Liver (tissue), 9 donors: ENCODE measurements around the gene KCNIP1. TPM values are rescaled to one million over a fixed set of nuclear protein-coding genes. Genes with fewer than 3 reads are reported as not detected.

Experiments
- DNase-seq: peaks from one replicate; pipeline ENCODE4 v3.0.0-alpha.2; 2017; ENCODE audit warnings: low spot score
- H3K27ac ChIP-seq, 2 donors: one replicate each; pipeline ENCODE4 v1.7.0; 2013; ENCODE audit warnings: inconsistent platforms in 2 of 2, low read length in 2 of 2, control low read depth in 1 of 2, low read depth in 1 of 2, mild to moderate bottlenecking in 1 of 2
- H3K27me3 ChIP-seq, 4 donors: one replicate each; pipeline versions ENCODE4 v1.6.1 to v1.7.0; 2013; ENCODE audit warnings: low read length in 3 of 4, inconsistent platforms in 1 of 4, mild to moderate bottlenecking in 1 of 4, moderate library complexity in 1 of 4; ENCODE audit not compliant: control insufficient read depth in 4 of 4, insufficient read depth in 4 of 4
- H3K36me3 ChIP-seq, 4 donors: one replicate each; pipeline versions ENCODE4 v1.6.1 to v1.7.0; 2013; ENCODE audit warnings: low read length in 3 of 4, mild to moderate bottlenecking in 3 of 4, low read depth in 1 of 4, moderate library complexity in 1 of 4; ENCODE audit not compliant: control insufficient read depth in 4 of 4, insufficient read depth in 3 of 4
- H3K4me1 ChIP-seq, 4 donors: one replicate each; pipeline versions ENCODE4 v1.6.1 to v1.7.0; 2013; ENCODE audit warnings: low read length in 3 of 4, mild to moderate bottlenecking in 3 of 4, moderate library complexity in 1 of 4; ENCODE audit not compliant: control insufficient read depth in 4 of 4, insufficient read depth in 4 of 4
- H3K4me3 ChIP-seq, 3 donors: one replicate each; pipeline versions ENCODE4 v1.6.1 to v1.7.0; 2013; ENCODE audit warnings: low read length in 3 of 3, control low read depth in 1 of 3, low read depth in 1 of 3, mild to moderate bottlenecking in 1 of 3
- H3K9ac ChIP-seq, 2 donors: one replicate each; pipeline ENCODE4 v1.7.0; 2013; ENCODE audit warnings: low read length in 2 of 2, mild to moderate bottlenecking in 2 of 2, moderate library complexity in 2 of 2, control low read depth in 1 of 2, low read depth in 1 of 2
- H3K9me3 ChIP-seq, 4 donors: one replicate each; pipeline versions ENCODE4 v1.6.1 to v1.7.0; 2013; ENCODE audit warnings: low read length in 3 of 4; ENCODE audit not compliant: control insufficient read depth in 4 of 4
- EGR1 ChIP-seq, 2 donors: IDR thresholded peaks; 2 replicates each; pipeline ENCODE4 v1.6.1; 2016 to 2018; ENCODE audit warnings: antibody characterized with exemption in 2 of 2, low read depth in 2 of 2
- FOXA1 ChIP-seq: IDR thresholded peaks from 2 replicates; pipeline ENCODE4 v1.6.1; 2016; ENCODE audit warnings: antibody characterized with exemption
- FOXA2 ChIP-seq: IDR thresholded peaks from 2 replicates; pipeline ENCODE4 v1.6.1; 2016; ENCODE audit warnings: antibody characterized with exemption
- GABPA ChIP-seq, 2 donors: IDR thresholded peaks in 1 of 2; conservative IDR thresholded peaks in 1 of 2; 2 replicates each; pipeline ENCODE4 v1.6.1; 2016; ENCODE audit warnings: antibody characterized with exemption in 2 of 2, mild to moderate bottlenecking in 1 of 2, moderate library complexity in 1 of 2
- HNF4A ChIP-seq, 2 donors: conservative IDR thresholded peaks; 2 replicates each; pipeline ENCODE4 v1.6.1; 2016; ENCODE audit warnings: antibody characterized with exemption in 2 of 2, mild to moderate bottlenecking in 2 of 2
- HNF4G ChIP-seq: IDR thresholded peaks from 2 replicates; pipeline ENCODE4 v1.6.1; 2016; ENCODE audit warnings: antibody characterized with exemption
- JUND ChIP-seq, 2 donors: IDR thresholded peaks; 2 replicates each; pipeline ENCODE4 v1.6.1; 2016; ENCODE audit warnings: antibody characterized with exemption in 2 of 2
- NR2F2 ChIP-seq: IDR thresholded peaks from 2 replicates; pipeline ENCODE4 v1.6.1; 2016; ENCODE audit warnings: antibody characterized with exemption
- RAD21 ChIP-seq, 2 donors: IDR thresholded peaks; 2 replicates each; pipeline ENCODE4 v1.6.1; 2016; ENCODE audit warnings: antibody characterized with exemption in 2 of 2, mild to moderate bottlenecking in 2 of 2
- RXRA ChIP-seq, 2 donors: IDR thresholded peaks; 2 replicates each; pipeline ENCODE4 v1.6.1; 2017 to 2018; ENCODE audit warnings: antibody characterized with exemption in 2 of 2, mild to moderate bottlenecking in 1 of 2
- SP1 ChIP-seq: IDR thresholded peaks from 2 replicates; pipeline ENCODE4 v1.6.1; 2018; ENCODE audit warnings: antibody characterized with exemption, mild to moderate bottlenecking
- TAF1 ChIP-seq: conservative IDR thresholded peaks from 2 replicates; pipeline ENCODE4 v1.6.1; 2016; ENCODE audit warnings: antibody characterized with exemption, mild to moderate bottlenecking
- YY1 ChIP-seq: IDR thresholded peaks from 2 replicates; pipeline ENCODE4 v1.6.1; 2016; ENCODE audit warnings: antibody characterized with exemption, mild to moderate bottlenecking
- WGBS: extraction: QIAGEN DNeasy Blood & Tissue Kit; methylation state at CpG from one replicate; pipeline ENCODE4 v1.1.7; 2013; 5-methylcytosine and 5-hydroxymethylcytosine counted together
- polyA plus RNA-seq, 2 donors: library from polyadenylated mRNA; stranded (reverse) in 1 of 2; unstranded in 1 of 2; fragments of 200-250 nt in 1 of 2; fragments of >200 nt in 1 of 2; fragmentation: Nextera tagmentation in 1 of 2; extraction: Ambion mirVana in 1 of 2; gene quantifications; one replicate each; pipeline versions ENCODE4 v1.2.1 to v1.2.3, GENCODE V29; 2013 to 2015
- total RNA-seq, 2 donors: library from RNA; depleted of rRNA; stranded (reverse); fragments of >200 nt; gene quantifications; one replicate each; pipeline ENCODE4 v1.2.3, GENCODE V29; 2014
- TF ChIP-seq, protein P1 (sequence below): IDR thresholded peaks from 2 replicates; pipeline ENCODE4 v1.6.1; 2016; ENCODE audit warnings: antibody characterized with exemption
- TF ChIP-seq, protein P2 (sequence below): IDR thresholded peaks from 2 replicates; pipeline ENCODE4 v1.6.1; 2016; ENCODE audit warnings: antibody characterized with exemption, mild to moderate bottlenecking
- TF ChIP-seq, protein P3 (sequence below): fragments of 150-350 bp; IDR thresholded peaks from 2 replicates; pipeline ENCODE4 v1.5.1; 2017; ENCODE audit warnings: improper control_type of control experiment, low read depth, low read length; ENCODE audit not compliant: missing input control
- TF ChIP-seq, protein P4 (sequence below): IDR thresholded peaks from 2 replicates; pipeline ENCODE4 v1.6.1; 2016; ENCODE audit warnings: antibody characterized with exemption
- TF ChIP-seq, protein P5 (sequence below): IDR thresholded peaks from 2 replicates; pipeline ENCODE4 v1.6.1; 2016; ENCODE audit warnings: antibody characterized with exemption
- donor health status: healthy.
- donor health status: healthy.
- donor health status: healthy.
- donor health status: healthy.
- donor health status: healthy.

The KCNIP1 gene
- total and polyA plus RNA-seq, 4 donors = 0.08 to 0.23 TPM; not detected in 2

DNA sequence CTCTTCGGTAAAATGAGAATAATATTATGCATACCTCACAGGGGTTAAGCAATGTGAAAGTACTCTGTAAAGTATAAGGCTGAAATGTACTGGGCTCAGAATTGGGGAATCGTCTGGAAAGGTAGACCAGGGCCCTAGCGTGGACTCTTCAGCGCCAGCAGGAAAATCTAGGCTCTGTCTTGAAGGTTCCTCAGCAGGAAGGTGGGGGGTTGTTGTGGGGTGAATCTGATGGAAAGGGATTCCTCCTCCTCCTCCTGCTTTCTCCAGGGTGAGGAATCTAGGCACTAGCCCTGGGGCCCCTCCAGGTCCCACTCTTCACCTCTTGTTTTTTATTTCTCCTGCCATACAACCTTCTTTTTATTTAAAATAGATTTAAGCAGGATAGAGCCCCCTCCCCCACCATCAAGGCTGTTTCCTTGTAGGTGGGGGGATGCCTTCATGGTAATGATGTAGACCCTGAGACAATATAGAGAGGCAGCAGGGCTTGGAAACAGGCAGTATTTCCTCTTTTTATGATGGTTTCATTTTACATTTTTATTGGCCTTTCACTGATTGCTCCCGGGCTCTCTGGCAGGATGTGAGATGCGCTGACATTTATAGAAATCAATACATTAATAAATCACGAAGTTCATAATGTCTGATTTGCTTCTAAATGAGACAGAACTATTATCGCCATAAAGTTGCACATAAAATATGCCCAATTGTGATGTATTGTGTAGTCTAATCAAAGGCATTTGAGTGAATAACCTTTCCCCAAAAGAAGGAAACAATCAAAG is 200.8 kb downstream of the KCNIP1 start:
- H3K27ac ChIP-seq = no peak overlapping the region
- no peaks in the 10 kb centered on the region for H3K36me3 ChIP-seq
- 65% methylated on average over 7 of the region's 8 CpGs for WGBS
- peaks cover 0 to 2% (median 0%) of the 10 kb centered on the region in 4 donors for H3K9me3 ChIP-seq
- DNase-seq = no peak
- H3K4me1 ChIP-seq = no peaks in the 10 kb centered on the region
- H3K4me3 ChIP-seq = no peak overlapping the region
- H3K9ac ChIP-seq = no peak overlapping the region
- no peak for TF ChIP-seq TAF1
- no peak for TF ChIP-seq YY1
- TF ChIP-seq RAD21 (IDR thresholded peaks at IDR 0.05) = no peak
- TF ChIP-seq HNF4A (conservative IDR thresholded peaks at IDR 0.05) = no peak
- TF ChIP-seq, protein P1, sequence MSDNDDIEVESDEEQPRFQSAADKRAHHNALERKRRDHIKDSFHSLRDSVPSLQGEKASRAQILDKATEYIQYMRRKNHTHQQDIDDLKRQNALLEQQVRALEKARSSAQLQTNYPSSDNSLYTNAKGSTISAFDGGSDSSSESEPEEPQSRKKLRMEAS = no peak
- TF ChIP-seq, protein P2, sequence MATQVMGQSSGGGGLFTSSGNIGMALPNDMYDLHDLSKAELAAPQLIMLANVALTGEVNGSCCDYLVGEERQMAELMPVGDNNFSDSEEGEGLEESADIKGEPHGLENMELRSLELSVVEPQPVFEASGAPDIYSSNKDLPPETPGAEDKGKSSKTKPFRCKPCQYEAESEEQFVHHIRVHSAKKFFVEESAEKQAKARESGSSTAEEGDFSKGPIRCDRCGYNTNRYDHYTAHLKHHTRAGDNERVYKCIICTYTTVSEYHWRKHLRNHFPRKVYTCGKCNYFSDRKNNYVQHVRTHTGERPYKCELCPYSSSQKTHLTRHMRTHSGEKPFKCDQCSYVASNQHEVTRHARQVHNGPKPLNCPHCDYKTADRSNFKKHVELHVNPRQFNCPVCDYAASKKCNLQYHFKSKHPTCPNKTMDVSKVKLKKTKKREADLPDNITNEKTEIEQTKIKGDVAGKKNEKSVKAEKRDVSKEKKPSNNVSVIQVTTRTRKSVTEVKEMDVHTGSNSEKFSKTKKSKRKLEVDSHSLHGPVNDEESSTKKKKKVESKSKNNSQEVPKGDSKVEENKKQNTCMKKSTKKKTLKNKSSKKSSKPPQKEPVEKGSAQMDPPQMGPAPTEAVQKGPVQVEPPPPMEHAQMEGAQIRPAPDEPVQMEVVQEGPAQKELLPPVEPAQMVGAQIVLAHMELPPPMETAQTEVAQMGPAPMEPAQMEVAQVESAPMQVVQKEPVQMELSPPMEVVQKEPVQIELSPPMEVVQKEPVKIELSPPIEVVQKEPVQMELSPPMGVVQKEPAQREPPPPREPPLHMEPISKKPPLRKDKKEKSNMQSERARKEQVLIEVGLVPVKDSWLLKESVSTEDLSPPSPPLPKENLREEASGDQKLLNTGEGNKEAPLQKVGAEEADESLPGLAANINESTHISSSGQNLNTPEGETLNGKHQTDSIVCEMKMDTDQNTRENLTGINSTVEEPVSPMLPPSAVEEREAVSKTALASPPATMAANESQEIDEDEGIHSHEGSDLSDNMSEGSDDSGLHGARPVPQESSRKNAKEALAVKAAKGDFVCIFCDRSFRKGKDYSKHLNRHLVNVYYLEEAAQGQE = no peak
- TF ChIP-seq, protein P3, sequence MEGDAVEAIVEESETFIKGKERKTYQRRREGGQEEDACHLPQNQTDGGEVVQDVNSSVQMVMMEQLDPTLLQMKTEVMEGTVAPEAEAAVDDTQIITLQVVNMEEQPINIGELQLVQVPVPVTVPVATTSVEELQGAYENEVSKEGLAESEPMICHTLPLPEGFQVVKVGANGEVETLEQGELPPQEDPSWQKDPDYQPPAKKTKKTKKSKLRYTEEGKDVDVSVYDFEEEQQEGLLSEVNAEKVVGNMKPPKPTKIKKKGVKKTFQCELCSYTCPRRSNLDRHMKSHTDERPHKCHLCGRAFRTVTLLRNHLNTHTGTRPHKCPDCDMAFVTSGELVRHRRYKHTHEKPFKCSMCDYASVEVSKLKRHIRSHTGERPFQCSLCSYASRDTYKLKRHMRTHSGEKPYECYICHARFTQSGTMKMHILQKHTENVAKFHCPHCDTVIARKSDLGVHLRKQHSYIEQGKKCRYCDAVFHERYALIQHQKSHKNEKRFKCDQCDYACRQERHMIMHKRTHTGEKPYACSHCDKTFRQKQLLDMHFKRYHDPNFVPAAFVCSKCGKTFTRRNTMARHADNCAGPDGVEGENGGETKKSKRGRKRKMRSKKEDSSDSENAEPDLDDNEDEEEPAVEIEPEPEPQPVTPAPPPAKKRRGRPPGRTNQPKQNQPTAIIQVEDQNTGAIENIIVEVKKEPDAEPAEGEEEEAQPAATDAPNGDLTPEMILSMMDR = no peak
- no peak for TF ChIP-seq RXRA (IDR thresholded peaks at IDR 0.05)
- TF ChIP-seq EGR1 (IDR thresholded peaks at IDR 0.05; ENCODE audit: low read depth in 2 of 2) = no peak
- TF ChIP-seq, protein P4, sequence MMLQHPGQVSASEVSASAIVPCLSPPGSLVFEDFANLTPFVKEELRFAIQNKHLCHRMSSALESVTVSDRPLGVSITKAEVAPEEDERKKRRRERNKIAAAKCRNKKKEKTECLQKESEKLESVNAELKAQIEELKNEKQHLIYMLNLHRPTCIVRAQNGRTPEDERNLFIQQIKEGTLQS = no peak
- no peak for TF ChIP-seq NR2F2
- TF ChIP-seq, protein P5, sequence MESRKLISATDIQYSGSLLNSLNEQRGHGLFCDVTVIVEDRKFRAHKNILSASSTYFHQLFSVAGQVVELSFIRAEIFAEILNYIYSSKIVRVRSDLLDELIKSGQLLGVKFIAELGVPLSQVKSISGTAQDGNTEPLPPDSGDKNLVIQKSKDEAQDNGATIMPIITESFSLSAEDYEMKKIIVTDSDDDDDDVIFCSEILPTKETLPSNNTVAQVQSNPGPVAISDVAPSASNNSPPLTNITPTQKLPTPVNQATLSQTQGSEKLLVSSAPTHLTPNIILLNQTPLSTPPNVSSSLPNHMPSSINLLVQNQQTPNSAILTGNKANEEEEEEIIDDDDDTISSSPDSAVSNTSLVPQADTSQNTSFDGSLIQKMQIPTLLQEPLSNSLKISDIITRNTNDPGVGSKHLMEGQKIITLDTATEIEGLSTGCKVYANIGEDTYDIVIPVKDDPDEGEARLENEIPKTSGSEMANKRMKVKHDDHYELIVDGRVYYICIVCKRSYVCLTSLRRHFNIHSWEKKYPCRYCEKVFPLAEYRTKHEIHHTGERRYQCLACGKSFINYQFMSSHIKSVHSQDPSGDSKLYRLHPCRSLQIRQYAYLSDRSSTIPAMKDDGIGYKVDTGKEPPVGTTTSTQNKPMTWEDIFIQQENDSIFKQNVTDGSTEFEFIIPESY = no peak
- no peak for TF ChIP-seq HNF4G
- no peak for TF ChIP-seq JUND (IDR thresholded peaks at IDR 0.05)
- TF ChIP-seq GABPA (IDR thresholded peaks at IDR 0.05 in 1 of 2, conservative IDR thresholded peaks at IDR 0.05 in 1 of 2) = no peak
- no peak for TF ChIP-seq SP1
- no peak for TF ChIP-seq FOXA1
- no peak for TF ChIP-seq FOXA2
- peaks cover 0 to 6% (median 2%) of the 10 kb centered on the region in 4 donors for H3K27me3 ChIP-seq
